Measurements from ENCODE around the gene MAP3K5.

The MAP3K5 gene

DNA sequence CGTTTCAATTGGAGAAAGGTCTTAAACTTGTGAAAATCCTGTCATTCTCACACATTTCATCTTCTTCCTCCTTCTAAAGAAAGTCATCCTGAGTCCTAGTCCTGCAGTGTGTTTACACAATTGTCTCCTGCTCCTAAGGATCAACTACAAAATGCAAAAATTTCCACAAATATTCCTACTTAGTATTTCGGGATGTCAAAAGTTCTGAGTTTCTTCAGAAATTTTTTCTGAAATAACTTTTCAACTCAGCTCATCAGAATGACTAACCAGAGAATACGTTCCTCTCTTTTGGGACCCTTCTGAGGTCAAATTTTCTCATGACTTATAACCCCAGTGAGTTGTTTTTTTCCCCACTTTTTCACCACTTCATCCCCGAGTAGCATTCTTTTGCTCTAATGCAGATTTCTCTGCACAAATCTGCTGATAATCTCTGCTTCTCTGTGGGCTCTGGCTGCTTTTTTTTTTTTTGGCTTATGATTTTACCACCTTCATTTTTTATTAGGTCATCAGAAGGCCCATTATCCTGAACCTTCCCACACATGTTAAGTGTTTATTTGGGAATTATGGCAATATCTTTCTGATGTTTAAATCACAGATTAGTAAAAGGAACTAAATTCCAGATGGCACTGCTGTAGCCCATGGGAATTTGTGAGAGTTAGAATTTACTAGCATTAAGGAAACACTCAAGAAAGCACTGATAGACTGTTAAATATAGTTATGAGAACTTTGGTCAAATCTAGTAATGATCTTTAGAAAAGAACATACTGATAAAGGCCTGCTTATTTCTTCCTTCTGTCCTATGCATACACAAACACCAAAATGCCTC lies 41.4 kb downstream of the MAP3K5 start:
- no peak for DNase-seq (ENCODE audit: low read depth in 2 of 2, low spot score in 1 of 2)

DNA sequence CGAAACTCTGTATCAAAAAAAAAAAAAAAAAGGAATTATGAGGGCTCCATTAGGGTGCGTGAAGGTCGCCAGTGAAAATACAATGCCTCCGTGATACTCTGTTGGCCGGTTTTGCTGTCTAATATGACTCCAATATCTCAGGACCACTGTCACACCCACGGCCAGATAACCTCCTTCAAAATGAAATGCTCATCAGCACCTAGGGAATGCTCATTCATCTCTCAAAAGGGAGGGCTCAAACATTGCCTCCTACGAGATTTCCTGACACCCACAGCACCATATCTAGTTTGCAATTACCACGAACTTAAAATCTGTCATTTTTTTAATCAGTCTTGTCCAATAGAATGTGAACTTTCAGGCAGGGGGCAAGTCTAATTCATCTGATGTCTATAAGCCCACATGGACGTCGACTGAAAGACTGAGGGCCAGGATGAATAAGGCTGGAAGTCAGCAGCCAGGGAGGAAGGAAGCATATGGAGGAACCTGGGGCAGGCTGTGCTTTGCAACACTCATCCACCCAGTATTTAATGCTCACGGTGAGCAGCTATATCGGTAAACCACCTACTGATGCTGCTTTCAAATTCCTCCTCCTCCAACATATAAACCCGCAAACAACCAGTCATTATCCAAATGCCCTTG lies 42.8 kb downstream of the MAP3K5 start:
- DNase-seq (ENCODE audit: low read depth in 2 of 2, low spot score in 1 of 2), result no peak

DNA sequence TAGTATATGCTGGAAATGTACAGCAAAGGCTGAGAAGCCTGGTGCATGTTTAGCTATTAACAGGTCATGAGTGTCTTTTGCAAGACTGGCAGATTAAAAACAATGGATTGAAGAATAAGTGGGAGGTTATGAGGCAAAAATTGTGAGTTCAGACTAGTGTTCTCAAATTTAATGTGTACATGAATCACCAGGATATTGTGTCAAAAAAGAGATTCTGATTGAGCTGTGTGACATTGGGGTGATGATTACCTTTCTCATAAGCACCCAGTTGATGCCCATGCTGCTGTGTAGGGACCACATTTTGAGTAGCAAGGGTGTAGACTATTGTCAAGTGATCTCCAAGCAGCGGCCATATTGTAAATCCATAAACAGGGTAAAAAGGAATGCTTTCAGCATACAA lies 44.8 kb downstream of the MAP3K5 start:
- no peak for DNase-seq (ENCODE audit: low read depth in 2 of 2, low spot score in 1 of 2)

DNA sequence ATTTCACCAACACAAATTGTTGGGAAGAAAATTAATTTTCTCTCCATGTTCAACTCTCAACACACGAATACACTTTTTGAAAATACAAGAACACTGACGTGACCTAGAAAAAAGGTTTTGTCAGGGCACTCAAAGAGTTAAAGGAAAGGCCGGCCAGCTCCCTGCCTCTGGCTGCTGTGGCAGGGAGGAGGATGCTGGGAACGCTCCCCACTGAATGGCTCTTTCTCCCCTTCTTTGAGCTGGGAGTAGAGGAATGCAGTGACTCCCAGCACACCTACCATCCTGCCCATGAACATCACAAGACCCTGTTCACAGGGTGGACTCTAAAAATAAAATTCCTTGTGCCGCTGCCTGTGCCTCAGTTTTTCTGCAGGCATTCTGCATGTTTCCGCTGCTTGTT lies 47.0 kb downstream of the MAP3K5 start:
- no peak for DNase-seq (ENCODE audit: low read depth in 2 of 2, low spot score in 1 of 2)

DNA sequence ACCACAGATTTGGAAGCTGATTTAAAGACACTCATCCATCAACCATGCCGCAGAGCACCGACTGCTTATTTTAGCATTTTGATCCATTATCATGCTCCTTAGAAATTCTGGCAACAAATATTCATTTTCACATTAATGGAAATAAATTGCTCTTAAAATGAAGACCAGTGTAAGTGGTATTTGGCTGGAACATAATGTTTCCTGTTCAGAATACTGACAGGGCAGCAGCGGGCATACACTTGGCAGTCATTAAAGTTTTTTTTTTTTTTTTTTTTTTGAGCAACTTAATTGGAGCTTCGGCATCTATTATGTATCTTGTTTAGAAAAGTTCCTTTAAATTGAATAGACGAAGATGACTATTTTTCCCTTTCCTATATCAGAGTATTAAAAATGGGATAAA lies 47.4 kb downstream of the MAP3K5 start:
- DNase-seq (ENCODE audit: low read depth in 2 of 2, low spot score in 1 of 2), result no peak

DNA sequence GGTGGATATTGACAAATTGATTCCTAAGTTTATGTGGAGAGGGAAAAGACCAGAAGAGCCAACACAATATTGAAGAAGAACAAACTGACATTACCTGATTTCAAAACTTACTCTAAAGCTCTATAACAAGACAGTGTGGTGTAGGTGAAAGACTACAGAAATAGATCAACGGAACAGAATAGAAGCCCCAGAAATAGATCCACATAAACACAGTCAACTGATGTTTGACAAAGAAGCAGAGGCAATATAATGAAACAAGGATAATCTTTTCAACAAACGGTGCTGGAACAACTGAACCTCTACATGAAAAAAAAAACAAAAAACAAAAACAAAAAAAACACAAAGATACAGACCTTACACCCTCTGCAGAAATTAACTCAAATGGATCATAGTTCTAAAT lies 50.2 kb downstream of the MAP3K5 start:
- no peak for DNase-seq (ENCODE audit: low read depth in 2 of 2, low spot score in 1 of 2)

DNA sequence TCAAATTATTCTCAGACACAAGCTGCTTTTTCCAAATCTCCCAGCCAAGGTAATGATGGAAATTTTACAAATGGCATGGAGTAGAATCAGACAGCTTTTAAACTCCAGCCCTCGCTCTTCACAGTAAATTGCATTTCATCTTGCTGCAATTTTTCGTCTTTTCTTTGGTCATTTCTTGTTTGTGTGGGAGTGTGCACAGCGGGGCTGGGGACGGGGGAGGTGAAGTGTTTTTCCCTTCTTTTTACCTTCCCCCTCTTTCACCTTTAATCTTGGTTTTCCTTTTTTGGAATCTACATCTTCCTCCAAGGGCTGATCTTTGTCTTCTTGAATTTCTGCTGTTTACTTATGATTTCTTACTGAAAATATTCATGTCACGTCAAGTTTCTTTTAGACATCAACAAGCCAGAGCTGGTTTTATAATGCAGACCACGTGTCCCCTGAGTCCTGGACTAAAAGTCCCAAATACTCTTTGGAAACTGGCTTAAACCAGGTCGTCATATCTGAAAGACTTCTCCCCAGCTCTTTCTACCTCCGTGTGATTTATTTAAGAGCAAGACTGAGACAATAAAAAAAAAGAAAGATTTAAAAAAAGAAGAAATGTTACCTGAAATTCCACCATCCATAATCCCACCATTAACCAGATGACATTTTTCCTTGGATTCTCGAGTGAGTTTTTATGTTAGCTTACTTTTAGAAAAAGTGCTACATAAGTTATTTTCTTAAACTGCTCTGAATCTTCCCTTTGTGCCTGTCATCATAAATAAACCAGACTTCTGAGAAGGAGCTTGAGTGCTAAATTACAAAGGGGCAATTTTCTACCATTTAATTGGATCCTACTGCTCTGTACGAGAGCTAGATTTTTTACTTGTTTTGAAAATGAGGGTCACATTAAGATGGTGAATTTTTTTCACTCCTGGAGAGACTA lies 52.0 kb downstream of the MAP3K5 start:
- DNase-seq (ENCODE audit: low read depth in 2 of 2, low spot score in 1 of 2), result no peak

DNA sequence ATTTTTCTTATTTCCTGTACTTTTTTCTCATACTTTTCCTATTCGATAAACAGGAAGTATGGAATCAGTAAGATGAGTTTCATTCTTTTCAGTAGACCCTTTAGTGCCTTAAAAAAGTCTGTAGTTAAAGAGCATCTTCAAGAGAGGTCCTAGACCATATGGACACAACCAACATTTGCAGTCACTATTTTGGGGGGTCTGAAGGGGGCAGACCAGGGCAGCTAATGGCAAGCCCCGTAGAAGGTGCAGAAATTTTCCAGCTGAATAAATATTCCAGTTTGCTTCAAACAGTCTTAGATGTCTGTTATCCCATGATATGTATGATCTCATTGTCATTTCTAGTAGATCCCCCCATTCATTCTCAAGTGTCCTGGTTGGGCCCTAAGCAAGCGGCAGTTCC lies 52.8 kb downstream of the MAP3K5 start:
- DNase-seq (ENCODE audit: low read depth in 2 of 2, low spot score in 1 of 2), result no peak

DNA sequence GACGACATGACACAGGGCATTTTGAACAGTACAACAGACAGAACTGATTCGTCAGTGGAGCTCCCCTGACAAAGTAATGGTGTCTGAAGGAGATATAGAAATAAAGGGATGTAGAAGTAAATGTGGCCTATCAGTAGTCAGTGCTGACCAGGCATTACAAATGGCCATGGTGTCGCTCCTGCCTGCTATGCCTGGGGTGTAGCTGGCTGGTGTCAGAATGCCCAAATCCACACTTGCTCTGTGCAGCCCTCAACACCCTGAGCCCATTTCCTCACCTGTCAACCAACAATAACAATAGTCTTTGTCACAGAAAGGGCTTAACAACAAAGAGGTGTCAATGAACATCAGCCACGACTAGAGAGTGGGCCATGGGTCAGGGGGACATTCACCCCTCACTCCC lies 53.2 kb downstream of the MAP3K5 start:
- DNase-seq (ENCODE audit: low read depth in 2 of 2, low spot score in 1 of 2), result no peak

DNA sequence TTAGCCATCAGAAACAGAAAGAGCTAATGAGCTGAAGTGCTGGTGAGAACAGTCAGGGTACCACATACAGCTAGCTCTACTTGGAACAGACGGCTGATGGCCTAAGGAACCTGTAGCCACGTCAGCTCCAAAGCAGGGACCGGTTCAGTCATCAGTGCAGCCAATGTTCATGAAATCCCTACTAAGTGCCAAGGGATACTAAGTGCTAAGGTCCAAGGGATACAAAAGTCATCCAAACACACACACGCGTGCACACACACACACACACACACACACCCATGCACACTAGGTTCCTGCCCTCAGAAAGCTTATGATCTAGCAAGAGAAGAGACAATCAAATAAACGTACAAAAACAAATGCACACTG lies 53.6 kb downstream of the MAP3K5 start:
- no peak for DNase-seq (ENCODE audit: low read depth in 2 of 2, low spot score in 1 of 2)

DNA sequence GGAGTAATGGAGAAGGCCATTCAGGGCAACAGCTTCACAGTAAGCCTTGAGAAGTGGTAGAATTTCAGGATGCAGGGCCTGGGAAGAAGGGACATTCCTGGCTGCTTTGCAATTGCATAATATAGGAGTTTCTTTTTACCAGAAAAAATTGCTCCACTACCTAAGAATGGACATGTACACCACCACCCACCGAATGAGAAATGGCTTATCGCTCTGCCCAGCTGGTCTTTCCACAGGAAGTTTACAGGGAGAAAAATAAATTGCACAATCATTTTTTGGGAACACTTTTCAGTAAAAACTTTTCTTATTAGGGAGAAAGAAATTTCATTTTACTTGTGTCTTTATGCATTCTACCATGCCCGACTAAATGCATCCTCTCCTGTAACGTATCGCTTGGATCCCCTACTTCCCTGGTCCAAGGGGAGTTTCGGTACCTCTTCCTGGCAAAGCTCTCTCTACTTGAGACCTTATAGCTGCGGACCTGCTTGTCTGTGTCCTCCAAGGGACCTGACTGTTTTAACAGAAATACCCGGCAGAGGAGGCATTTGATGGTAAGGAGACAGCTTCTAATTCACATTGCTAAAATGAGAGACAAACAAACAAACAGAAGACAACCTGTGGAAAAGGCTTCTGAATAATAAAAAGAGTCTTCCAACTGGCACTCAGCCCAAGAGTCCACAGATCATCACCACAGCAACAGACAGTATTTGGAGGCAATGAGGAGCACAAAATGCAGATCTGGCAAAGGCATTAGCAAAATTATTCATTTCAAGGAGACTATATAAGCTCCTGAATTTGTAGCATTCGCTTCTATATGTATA lies 54.2 kb downstream of the MAP3K5 start:
- DNase-seq (ENCODE audit: low read depth in 2 of 2, low spot score in 1 of 2), result no peak

DNA sequence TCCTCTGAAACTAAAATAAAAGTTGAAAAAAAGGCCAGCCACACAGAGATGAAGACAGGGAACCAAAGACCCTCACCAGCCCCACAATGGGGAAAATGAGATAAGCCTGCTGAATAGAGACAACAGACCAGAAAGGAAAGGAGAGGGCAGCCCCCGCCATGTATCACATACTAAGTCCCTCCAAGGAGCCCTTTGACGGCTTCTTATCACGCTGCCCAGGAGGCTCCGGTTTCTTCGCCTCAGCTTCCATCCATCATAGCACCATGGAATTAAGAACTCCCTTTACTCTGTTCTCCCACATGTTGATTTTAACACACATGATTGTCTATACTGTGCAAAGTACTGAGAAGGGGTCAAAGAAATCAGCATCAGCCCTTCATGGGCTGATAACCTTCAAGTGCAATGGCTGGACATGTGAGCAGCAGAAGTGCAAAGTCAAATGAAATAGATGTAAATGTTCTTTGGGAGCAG lies 54.9 kb downstream of the MAP3K5 start:
- no peak for DNase-seq (ENCODE audit: low read depth in 2 of 2, low spot score in 1 of 2)

DNA sequence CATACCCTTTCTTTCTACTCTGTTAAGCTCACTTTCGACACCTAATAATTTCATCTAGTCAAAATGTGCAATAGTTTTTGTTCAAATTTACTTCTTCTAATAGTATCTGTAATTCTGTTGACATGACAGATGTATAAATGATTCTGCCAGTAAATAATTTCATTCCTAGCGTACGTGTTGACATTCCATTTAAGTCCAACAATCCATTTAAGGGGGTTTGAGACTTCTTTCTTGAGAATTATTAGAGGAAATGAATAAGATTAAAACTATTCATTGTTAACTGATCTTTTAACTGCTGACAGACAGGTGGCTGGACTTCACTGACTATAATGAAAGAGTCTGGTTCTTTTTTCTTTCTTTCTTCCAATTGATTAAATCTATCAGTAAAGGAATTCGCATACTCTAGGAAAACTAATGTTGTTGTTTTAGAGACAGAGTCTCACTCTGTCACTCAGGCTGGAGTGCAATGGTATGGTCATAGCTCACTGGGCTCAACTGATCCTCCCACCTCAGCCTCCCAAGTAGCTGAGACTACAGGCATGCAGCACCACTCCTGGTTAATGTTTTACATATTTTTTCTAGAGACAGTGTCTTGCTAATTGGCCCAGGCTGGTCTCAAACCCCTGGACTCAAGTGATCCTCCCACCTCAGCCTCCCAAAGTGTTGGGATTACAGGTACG lies 55.9 kb downstream of the MAP3K5 start:
- DNase-seq (ENCODE audit: low read depth in 2 of 2, low spot score in 1 of 2), result no peak

DNA sequence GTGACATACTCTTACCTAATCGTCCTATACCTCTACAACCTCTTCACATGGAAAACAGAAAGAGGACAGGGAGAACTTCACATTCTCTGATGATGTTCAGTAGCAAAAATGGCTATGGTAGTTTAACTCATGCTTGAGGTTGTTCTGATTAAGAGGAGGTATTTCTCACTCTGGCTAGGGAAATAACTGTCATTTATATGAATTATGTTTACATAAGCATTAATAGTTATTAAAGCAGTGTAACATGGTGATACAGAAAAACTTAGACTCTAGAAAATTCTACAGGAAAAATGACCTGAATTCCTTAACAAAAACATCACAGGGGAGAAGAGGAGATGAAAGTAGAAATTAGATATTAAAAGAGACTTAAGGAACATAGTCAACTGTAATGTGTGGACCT lies 57.3 kb downstream of the MAP3K5 start:
- no peak for DNase-seq (ENCODE audit: low read depth in 2 of 2, low spot score in 1 of 2)

DNA sequence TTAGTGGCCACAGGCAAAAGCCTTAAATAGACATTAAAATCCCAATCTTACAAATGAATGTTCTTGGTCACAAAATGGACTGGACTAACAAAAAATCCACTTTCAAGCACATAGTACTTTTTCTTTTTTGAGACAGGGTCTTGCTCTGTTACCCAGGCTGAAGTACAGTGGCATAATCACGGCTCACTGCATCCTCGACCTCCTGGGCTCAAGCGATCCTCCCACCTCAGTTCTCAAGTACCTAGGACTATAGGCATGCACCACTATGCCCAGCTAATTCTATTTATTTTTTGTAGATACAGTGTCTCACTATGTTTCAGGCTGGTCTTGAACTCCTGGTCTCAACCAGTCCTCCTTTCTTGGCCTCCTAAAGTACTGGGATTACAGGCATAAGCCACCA lies 59.4 kb downstream of the MAP3K5 start:
- DNase-seq (ENCODE audit: low read depth in 2 of 2, low spot score in 1 of 2), result no peak

DNA sequence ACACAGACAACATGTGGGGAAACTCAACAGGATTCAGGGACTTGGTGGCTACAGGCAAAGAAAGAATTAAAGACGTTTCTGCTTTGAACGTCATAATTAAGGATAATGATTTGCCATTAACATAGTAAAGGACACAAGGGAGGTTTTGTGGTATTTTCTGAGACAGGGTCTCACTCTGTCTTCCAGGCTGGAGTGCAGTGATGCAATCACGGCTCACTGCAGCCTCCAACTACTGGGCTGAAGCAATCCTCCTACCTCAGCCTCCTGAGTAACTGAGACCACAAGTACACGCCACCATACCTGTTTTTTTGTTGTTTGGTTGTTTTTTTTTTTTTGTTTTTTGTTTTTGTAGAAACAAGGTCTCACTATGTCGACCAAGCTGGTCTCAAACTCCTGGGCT lies 62.4 kb downstream of the MAP3K5 start:
- no peak for DNase-seq (ENCODE audit: low read depth in 2 of 2, low spot score in 1 of 2)

DNA sequence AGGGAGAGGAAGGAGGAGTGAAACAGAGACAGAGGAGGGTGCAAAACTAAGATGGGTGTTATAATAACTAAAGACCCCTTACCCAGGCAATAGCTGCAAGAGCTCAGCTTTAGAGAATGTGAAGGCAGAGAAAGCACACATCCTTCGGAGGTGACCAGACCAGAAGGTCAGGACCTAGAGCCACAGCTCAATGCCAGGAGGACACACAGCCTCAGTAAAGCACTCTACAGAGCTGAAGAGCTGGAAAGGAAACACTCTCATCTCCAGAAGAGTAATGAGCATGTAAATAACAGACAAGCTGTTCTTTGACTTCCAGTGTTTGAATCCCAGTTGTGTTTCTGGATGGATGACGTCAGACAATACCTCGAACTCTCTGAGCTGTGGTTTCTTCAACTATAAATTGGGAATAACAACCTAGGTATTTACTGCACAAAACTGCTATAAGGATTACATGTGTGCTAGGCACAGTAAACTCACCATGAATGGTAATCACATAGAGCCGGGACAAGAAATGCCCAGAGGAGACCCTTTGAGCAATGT lies 63.2 kb downstream of the MAP3K5 start:
- DNase-seq (ENCODE audit: low read depth in 2 of 2, low spot score in 1 of 2), result no peak

DNA sequence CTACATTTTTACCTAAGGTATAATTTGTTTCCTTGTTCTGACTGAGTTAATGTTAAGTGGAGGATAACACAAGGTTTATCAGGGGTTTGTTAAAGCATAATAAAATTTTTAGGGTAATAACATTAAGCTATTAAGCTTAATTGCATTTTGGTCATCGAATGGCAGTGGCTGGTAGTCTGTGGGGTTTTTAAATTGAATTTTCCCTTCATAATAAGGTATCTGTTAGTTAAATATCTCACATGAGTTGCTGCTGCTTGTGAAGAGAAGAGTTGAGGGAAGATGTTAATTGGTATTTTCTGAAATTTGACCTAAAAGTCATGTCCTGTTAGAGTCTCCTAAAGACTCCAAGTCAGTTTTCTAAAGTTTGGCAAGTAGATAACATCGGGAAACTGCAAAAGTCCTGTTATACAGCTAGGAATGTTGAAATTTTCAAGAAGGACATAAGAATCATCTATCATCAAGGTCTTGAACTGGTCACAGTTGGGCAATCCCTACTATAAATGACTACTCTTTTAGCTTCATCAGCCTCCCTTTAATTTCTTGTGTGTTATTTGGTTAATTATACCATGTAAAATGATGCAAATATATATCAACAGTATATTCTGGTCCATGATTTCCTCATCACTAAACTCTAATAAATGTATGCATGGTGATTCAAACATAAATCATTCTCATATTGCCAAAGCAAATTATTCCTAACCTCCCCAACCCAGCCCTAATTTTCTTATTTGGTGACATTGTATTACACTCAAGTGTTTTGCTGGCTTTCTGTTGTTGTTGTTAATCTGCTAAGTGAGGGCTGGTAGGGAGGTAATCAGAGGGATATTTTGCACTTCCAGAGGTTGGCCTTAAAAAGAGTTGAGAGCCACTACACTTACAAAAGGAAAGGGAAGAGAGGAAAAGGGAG lies 64.0 kb downstream of the MAP3K5 start:
- DNase-seq (ENCODE audit: low read depth in 2 of 2, low spot score in 1 of 2), result no peak
